Body of pancreas (tissue), 2 donors: Measurements from ENCODE around the gene ZNF846. TPM values are rescaled to one million over a fixed set of nuclear protein-coding genes. Genes with fewer than 3 reads are reported as not detected.

Experiments
- total RNA-seq, 2 donors: library from RNA; depleted of rRNA; stranded (reverse); fragments of >200 nt; gene quantifications; one replicate each; pipeline ENCODE4 v1.1.0, GENCODE V29; 2016

The ZNF846 gene
- total RNA-seq, 2 donors from 2014 or later, result 4.0 to 4.7 TPM

Other genes with a start within 250 kb of the ZNF846 start
- 1 to 10 TPM; 3.6 to 4.2 TPM for gene ZNF426, start 230.1 kb downstream of the ZNF846 start, total RNA-seq
- gene ZNF121, start 184.2 kb downstream of the ZNF846 start, total RNA-seq, result 10 to 100 TPM; 11.2 to 44.5 TPM
- 10 to 100 TPM; 12.5 to 17.4 TPM for gene ZNF561, start 147.5 kb downstream of the ZNF846 start, total RNA-seq
- gene ZNF562, start 93.6 kb downstream of the ZNF846 start, total RNA-seq, result 10 to 100 TPM in 1 of 2 donors, 1 to 10 TPM in 1; 9.1 to 18.1 TPM
- 10 to 100 TPM; 16.1 to 25.4 TPM for gene FBXL12, start 50.3 kb upstream of the ZNF846 start, total RNA-seq
- gene UBL5, start 59.2 kb upstream of the ZNF846 start, total RNA-seq, result 100 to 1,000 TPM; 113 to 120 TPM
- 10 to 100 TPM; 22.7 to 27.0 TPM for gene PIN1, start 66.6 kb upstream of the ZNF846 start, total RNA-seq
- gene OLFM2, start 167.8 kb upstream of the ZNF846 start, total RNA-seq, result 10 to 100 TPM in 1 of 2 donors, 1 to 10 TPM in 1; 3.1 to 11.9 TPM
- 1 to 10 TPM; 3.4 to 9.6 TPM for gene COL5A3, start 241.8 kb upstream of the ZNF846 start, total RNA-seq
- not detected for gene RDH8, start 244.7 kb upstream of the ZNF846 start, total RNA-seq